Muscle of back (tissue), 11 donors: ENCODE results near the gene DPF3. TPM values are rescaled to one million over a fixed set of nuclear protein-coding genes. Genes with fewer than 3 reads are reported as not detected.
"Not testable (repeated sequence)": the region's sequence is repeated elsewhere in the genome, so short reads cannot be mapped to it uniquely, and the experiment has no call there.

Experiments
- DNase-seq, 3 donors: peaks; one replicate each; pipeline versions ENCODE4 v3.0.0 to v3.0.0-alpha.2; 2013
- polyA plus RNA-seq, 10 donors: library from polyadenylated mRNA; unstranded; fragments of 120-200 nt; gene quantifications; one replicate each; pipeline ENCODE4 v1.2.1, GENCODE V29; 2013; ENCODE audit not compliant: insufficient read length in 10 of 10

DPF3 gene
- polyA plus RNA-seq, 10 donors = 1.2 to 8.8 (median 3.2) TPM

- DNase-seq = no peak
Measured at GRCh38 chr14:72880820-72881219, 13.1 kb downstream of the DPF3 start.

GRCh38 chr14:72880164-72880563, 13.7 kb downstream of the DPF3 start:
- DNase-seq = no peak

GRCh38 chr14:72879431-72879830, 14.5 kb downstream of the DPF3 start:
- no peak for DNase-seq

- DNase-seq = no peak
Measured at GRCh38 chr14:72878746-72879145, 15.2 kb downstream of the DPF3 start.

DNA sequence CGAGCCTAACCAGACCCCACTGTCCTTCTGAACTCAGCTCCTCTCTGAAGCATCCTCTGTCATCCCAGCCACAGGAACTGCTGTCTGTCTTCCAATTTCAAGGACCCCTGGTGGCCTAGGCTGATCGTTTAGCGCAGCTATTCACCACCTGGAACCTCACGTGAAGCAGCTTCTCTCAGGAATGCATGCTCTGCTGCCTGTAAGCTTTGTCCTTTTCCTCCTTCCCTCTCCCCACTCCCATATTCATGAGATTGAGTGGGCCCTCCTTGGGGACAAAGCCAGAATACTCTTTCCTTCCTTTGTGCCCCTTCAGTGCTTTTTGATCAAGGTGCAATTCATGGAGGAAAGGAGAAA, 17.2 kb downstream of the DPF3 start:
- no peak for DNase-seq

GRCh38 chr14:72876005-72876709, 17.7 kb downstream of the DPF3 start:
- DNase-seq = no peak

- DNase-seq = not testable (repeated sequence)
Measured at GRCh38 chr14:72870878-72871277, 23.0 kb downstream of the DPF3 start.

DNA sequence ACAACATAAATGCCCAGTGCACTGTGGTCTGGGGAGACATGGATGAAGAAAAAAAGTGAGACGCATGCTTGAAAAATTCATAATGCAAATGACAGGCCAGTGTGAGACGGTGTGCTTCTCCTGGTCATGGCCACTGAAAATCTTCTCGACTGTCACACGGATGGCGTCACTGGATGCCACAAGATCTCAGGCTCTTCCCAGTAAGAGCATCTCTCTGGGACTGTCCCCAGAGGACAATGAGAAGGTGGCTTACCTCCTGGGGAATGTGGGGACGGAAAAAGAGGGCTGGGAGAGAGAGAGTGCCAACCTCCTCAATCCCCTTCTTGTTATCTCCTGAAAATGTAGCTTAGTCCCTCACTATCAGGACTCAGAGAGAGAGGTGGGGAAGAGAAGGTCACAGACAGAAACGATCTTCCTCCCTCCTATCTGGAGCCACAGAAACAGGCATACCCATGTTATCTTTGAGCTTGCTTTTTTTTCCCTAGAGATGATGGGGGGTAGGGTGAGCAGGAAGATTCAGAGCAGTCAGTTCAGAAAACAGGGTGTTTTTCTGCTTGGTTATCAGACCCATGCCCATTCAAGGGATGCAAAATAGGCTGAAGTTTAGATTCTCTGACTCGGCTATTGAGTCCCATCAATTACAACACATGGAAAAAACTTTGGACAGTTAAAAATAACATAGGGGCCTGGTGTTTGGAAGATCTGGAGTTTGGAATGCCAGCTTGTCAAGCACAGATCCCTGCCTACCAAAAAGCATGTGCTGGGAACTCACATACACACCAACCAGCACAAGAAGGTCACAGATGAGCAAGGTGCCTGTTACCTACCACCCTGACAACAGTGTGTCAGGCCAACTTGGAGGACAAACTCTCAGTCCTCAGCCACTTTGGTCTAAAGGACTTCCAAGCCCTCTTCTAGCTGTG, 24.2 kb downstream of the DPF3 start:
- no peak for DNase-seq

GRCh38 chr14:72868500-72868899, 25.4 kb downstream of the DPF3 start:
- DNase-seq = no peak

GRCh38 chr14:72864712-72865365, 29.1 kb downstream of the DPF3 start:
- no peak for DNase-seq

DNA sequence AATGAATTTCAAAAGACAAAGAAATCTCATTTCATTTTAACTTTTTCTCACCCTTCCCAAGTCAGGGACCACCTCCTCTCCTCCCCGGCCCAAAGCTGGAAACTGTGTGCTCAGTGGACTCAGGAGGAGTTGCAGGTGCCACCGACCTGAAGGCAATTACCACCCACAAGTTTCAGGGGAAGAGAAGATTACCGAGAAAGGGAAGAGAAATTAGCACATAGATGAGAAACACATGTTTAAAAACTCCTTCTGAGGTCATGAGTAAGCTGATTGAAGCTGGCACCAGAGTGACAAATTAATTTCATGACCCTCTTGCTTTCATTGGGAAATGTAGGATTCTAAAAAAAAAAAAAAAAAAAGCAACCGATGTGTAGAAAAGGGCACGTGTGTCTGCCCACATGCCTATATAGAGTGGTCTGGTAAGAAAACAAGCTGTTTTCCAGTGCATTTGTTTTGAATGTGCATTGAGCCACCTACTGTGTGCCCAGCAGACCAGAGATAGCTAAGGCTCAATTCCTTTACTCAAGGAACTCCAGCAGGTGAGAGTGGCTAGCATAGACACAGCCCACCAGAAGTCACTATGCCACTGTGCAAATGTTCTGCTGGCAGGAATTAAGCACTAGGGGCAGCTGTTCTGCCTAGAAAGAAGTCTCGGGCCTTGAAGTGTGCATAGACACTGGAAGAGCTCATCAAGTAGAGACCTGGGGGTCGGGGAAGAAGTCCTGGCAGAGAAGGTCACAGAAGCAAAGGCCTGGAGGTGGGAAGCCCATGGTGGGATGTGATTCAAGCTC, 30.5 kb downstream of the DPF3 start:
- no peak for DNase-seq

GRCh38 chr14:72856530-72857266, 37.2 kb downstream of the DPF3 start:
- no peak for DNase-seq

DNA sequence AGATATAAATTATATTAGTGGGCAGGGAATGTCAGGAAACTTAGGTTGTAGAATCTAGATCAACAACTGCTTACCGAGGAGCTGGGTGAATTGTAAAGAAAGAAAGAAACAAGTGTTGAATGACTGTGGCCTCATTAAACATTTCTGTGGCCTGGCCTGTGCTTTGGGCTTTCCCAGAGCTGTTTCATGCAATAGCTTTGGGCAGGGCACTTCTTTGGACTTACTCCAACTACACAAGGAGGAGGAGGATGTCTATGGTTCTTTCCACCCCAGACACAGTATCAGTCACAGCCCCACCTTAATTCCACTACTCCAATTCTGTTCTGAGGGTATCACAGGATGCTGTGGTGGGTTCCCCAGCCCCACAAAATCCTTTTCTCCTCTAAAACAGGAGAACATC, 38.0 kb downstream of the DPF3 start:
- DNase-seq = no peak

GRCh38 chr14:72852194-72852593, 41.7 kb downstream of the DPF3 start:
- DNase-seq = no peak

- DNase-seq = no peak
Measured at GRCh38 chr14:72851635-72852034, 42.3 kb downstream of the DPF3 start.

- no peak for DNase-seq
Measured at GRCh38 chr14:72850360-72850759, 43.5 kb downstream of the DPF3 start.

DNA sequence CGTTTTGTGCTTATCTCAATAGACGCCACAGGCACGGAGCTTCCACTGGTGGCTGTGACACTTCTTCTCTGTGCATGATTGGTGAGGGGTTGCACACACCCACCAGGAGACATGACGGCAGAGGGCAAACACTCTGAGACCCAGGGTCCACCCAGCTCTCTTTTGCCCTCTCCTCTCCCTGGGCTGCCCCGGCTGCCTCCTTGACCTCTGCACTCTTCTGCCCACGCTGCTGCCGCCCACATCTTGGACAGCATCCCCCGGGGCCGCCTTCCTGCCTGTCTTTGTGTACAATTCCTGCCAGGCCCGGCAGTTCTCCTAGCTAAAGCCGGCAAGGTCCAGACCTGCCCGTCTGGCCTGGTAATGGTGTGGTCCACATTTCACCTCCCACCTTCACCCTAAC, 44.7 kb downstream of the DPF3 start:
- no peak for DNase-seq

DNA sequence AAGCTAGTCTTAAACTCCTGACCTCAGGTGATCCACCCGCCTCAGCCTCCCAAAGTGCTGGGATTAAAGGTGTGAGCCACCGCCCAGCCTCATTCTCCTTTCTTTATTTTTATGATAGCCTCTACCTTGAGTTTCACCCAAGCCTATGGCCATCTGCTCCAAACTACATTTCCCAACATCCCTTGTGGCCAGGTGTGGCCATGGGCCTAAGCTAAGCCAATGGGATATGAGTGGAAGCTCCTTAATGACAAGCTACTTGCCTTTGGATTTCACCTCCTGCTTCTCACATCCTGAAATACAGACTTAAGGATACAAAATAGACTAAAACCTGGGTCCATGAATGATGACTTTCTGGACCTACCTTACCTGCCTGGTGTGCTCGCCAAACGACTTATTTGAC, 46.2 kb downstream of the DPF3 start:
- no peak for DNase-seq

GRCh38 chr14:72845683-72846082, 48.2 kb downstream of the DPF3 start:
- DNase-seq = no peak

GRCh38 chr14:72845196-72845595, 48.7 kb downstream of the DPF3 start:
- no peak for DNase-seq

DNA sequence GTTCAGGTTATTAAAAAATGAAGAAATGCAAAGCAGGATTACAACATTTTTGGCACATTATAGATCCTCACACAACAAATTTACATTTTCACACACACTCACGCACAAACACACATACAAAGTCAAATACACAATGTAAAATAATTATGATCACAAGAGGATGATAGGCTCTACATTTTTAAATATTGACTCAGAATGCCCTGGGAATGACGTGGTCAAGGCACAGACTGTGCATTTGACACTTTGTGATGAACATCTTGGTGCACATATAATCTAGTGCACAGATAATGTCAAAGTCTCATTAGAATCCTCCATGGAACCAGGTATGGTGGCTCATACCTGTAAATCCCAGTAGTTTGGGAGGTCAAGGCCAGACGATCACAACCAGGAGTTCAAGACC, 49.4 kb downstream of the DPF3 start:
- no peak for DNase-seq
